GM21737 (cell line): ENCODE data around the gene SULT1A1.
"Not testable (repeated sequence)": the region's sequence is repeated elsewhere in the genome, so short reads cannot be mapped to it uniquely, and the experiment has no call there.

Experiments
- ATAC-seq: cut with Tn5 transposase; IDR thresholded peaks from one replicate; pipeline ENCODE4 v1.9.1; 2021; ENCODE audit warnings: mild to moderate bottlenecking, moderate library complexity; ENCODE audit not compliant: unreplicated experiment

SULT1A1 gene

GRCh38 chr16:28609631-28610594 lies at the start of gene SULT1A1:
Gene SULT1A1 (minus strand): TSS chr16:28610044. CDS start chr16:28608855, 1,189 bp downstream.
- ATAC-seq: no peak

GRCh38 chr16:28639959-28640358 lies 30.1 kb upstream of the SULT1A1 start:
- ATAC-seq: not testable (repeated sequence)

- ATAC-seq: not testable (repeated sequence)
Observed at GRCh38 chr16:28638359-28638758, 28.5 kb upstream of the SULT1A1 start.

GRCh38 chr16:28637765-28638164 lies 27.9 kb upstream of the SULT1A1 start, which contains the start of gene NPIPB8:
Gene NPIPB8 (plus strand): TSS chr16:28638065. CDS start chr16:28638361, 296 bp downstream.
- not testable (repeated sequence) for ATAC-seq

GRCh38 chr16:28636093-28636823 lies 26.4 kb upstream of the SULT1A1 start:
- ATAC-seq: not testable (repeated sequence)

- not testable (repeated sequence) for ATAC-seq
Observed at GRCh38 chr16:28630905-28631304, 21.1 kb upstream of the SULT1A1 start.

- ATAC-seq: no peak
Observed at GRCh38 chr16:28623172-28623711, 13.4 kb upstream of the SULT1A1 start.

GRCh38 chr16:28622532-28623171 lies 12.8 kb upstream of the SULT1A1 start:
- not testable (repeated sequence) for ATAC-seq

- no peak for ATAC-seq
Observed at GRCh38 chr16:28621481-28622155, 11.8 kb upstream of the SULT1A1 start.

GRCh38 chr16:28620316-28620715 lies 10.5 kb upstream of the SULT1A1 start:
- not testable (repeated sequence) for ATAC-seq

- ATAC-seq: no peak
Observed at GRCh38 chr16:28617874-28618273, 8.0 kb upstream of the SULT1A1 start.

GRCh38 chr16:28616636-28617035 lies 6.8 kb upstream of the SULT1A1 start:
- no peak for ATAC-seq

- ATAC-seq: not testable (repeated sequence)
Observed at GRCh38 chr16:28616224-28616577, 6.4 kb upstream of the SULT1A1 start.

GRCh38 chr16:28615486-28616223 lies 5.8 kb upstream of the SULT1A1 start:
- ATAC-seq: not testable (repeated sequence)

- not testable (repeated sequence) for ATAC-seq
Observed at GRCh38 chr16:28614561-28614960, 4.7 kb upstream of the SULT1A1 start.

GRCh38 chr16:28613912-28614311 lies 4.1 kb upstream of the SULT1A1 start:
- ATAC-seq: not testable (repeated sequence)

- peak; percentile 72 for ATAC-seq
Observed at GRCh38 chr16:28612359-28613280, 2.8 kb upstream of the SULT1A1 start.

GRCh38 chr16:28610595-28611191 lies 849 bp upstream of the SULT1A1 start:
- ATAC-seq: no peak
